HG03108 (cell line): ENCODE data around the gene DCTN3.

Source experiments
- ATAC-seq: cut with Tn5 transposase; IDR thresholded peaks from one replicate; pipeline ENCODE4 v1.9.1; 2021; ENCODE audit warnings: moderate library complexity; ENCODE audit not compliant: unreplicated experiment

DCTN3 gene

GRCh38 chr9:34591248-34591916, 28.9 kb downstream of the DCTN3 start:
- no peak for ATAC-seq

GRCh38 chr9:34590381-34591247, 29.7 kb downstream of the DCTN3 start:
- no peak for ATAC-seq

DNA sequence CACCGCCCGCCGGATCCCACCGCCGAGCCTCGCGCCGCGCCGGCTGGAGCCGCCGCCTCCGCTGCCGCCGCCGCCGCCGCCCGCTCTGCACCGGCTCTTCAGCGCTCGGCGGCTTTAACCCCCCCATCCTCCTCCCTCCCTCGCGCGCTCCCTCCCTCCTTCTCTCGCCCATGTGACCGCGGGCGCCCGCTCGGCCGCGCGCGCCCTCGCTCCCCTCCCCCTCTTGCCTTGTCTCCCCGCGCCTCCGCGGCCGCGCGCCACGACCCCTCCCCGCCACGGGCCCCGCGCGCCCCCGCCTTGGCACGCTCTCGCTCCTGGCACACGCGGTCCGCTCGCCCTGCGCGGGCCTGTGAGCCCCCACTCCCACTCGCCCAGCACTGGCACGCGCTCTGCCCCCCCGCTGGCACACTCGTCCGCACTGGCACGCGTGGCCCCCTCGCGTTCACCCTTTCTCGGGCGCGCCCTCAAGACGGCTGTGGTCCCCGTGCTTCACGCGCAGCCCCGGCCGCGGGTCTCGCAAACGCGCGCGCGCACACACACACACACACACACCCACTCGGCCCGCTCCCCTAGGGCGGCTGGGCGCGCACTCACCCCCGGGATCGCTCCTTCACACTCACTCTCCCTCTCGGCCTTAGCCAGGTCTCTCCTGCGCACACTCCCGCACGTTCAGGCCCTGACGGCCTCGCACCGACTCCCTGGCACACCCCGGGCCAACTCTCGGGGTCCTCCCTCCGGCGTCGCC, 30.5 kb downstream of the DCTN3 start, which contains the start of gene CNTFR:
Gene CNTFR, minus strand, starts transcription at position 89 of the 745 bp plus-strand sequence. CDS start 20,743 bp downstream, outside the sequence.
- no peak for ATAC-seq

- no peak for ATAC-seq
These were observed 31.3 kb downstream of the DCTN3 start for GRCh38 chr9:34588671-34589635.

- ATAC-seq: no peak
These were observed 33.0 kb downstream of the DCTN3 start for GRCh38 chr9:34587271-34587670.

- no peak for ATAC-seq
These were observed 34.2 kb downstream of the DCTN3 start for GRCh38 chr9:34585946-34586669.

- no peak for ATAC-seq
These were observed 35.3 kb downstream of the DCTN3 start for GRCh38 chr9:34584970-34585369.

GRCh38 chr9:34582787-34583186, 37.5 kb downstream of the DCTN3 start:
- ATAC-seq: no peak

GRCh38 chr9:34581318-34581717, 39.0 kb downstream of the DCTN3 start:
- ATAC-seq: no peak

DNA sequence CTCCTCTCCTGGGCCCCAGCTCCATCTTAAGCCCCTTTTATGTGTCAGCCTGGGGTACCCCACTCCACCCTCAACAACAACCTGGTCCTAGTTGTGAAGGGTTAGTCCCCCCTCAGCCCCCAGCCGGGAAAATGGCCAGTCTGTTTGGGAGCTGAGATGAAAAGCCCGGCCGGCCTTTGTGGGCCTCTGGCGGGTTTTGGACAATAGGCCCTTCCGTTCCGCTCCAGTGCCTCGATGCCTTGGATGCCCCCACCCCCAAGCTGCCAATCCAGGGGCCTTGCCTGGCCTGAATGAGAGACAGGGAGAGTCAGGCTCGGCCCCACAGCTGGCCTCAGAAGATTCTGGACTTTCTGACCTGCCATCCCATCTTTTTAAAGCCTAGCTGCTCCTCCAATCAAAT, 39.9 kb downstream of the DCTN3 start:
- no peak for ATAC-seq

DNA sequence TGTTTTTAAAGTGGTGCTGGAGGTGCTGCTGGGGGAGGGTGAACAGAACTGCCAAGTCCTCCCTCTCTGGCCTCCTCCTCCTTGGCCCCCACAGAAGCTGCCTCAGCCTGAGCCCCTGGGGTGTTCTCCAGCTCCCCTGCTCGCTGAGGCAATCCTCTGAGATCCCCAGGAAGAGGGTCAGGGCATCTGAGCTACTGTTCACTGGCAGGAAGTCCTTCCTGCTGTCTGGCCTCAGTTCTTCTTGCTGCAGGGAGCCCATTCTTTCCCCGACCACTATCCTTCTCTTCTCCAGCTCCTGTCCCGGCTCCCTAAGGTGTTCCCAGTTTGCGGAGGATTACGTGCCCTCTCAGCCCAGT, 40.5 kb downstream of the DCTN3 start:
- ATAC-seq: no peak

DNA sequence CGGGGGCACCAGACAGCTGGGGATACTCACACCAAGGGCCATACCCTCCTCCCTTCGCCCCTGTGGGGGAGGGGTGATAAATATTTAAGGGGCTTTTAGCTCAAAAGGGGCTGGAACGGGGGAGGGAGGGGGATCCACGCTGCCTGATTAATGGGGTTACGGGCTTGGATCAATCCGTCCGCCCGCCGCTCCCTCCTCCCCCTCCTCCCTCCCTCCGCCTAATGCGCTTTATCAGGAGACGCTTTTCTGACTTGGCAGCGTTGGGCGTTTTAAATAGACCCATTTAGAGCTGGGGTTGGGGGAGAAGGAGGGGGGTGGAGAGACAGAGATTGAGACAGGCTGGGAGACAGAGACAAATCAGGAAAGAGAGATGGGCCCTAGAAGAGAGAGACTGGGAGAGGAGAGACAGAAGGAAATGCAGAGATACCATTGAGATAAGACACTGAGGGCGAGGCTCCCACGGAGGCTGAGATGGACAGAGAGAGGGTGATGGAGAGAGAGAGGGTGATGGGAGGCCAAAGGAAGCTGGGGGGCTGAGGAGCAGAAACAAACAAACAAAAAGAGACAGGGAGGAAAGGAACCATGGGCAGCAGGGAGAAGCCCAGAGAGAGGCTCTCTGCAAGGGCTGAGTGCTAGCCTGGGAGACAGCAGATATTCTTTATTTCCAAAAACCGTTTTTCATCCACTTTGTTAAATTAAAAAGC, 41.0 kb downstream of the DCTN3 start:
- ATAC-seq: no peak

- no peak for ATAC-seq
These were observed 41.8 kb downstream of the DCTN3 start for GRCh38 chr9:34578241-34579103.

GRCh38 chr9:34577400-34578240, 42.7 kb downstream of the DCTN3 start:
- ATAC-seq: no peak

GRCh38 chr9:34576597-34577399, 43.5 kb downstream of the DCTN3 start:
- ATAC-seq: no peak

DNA sequence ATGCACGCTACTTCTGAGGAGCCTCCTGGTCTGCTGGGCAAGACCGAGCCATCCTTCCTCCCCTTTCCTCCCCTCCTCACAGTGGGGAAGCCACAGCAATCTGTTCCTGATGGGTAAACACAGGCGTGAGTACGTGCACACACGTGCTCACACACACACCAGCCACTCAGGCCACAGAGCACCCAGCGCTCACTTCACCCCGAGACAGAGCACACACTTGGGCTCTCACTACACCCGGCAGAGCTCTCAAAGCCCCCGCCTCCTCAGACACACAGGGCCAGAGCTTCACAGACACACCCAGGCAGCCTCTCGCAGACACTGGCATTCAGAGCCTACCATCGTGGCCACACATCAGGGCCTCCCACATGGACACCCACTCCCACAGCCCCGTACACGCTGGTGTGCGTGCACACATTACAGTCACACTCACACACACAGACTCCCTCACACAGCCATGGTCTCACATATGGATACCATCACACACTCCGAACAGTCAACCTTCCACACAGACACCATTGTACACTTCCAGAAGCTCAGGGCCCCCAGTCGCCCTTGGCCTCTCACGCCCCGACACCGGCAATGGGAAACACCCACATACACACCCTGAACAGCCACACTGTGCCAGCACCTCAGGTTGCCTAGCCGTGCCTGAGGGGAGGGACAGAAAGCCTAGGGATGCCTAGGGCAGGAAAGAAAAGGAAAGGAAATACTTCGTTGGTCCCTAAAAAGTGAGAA, 44.3 kb downstream of the DCTN3 start:
- ATAC-seq: no peak
